SK-N-SH (cell line): ENCODE data around the gene EXOC3.

Experiments used
- CHD2 ChIP-seq: fragments of 150-350 bp; IDR thresholded peaks from 2 replicates; pipeline ENCODE4 v1.6.1; 2018; ENCODE audit warnings: low read length; ENCODE audit not compliant: partially characterized antibody
- CTCF ChIP-seq: fragments of 200-600 bp; sonication (generic); IDR thresholded peaks from 2 replicates; pipeline ENCODE4 v1.6.1; 2017; ENCODE audit warnings: antibody characterized with exemption, mild to moderate bottlenecking, moderate library complexity
- FOXJ3 ChIP-seq: sonication (generic); formaldehyde crosslinking; IDR thresholded peaks from 2 replicates; pipeline ENCODE4 v1.5.1; 2020; ENCODE audit warnings: mild to moderate bottlenecking, missing genetic modification reagents
- MXI1 ChIP-seq: IDR thresholded peaks from 2 replicates; pipeline ENCODE4 v1.6.1; 2012; ENCODE audit warnings: mild to moderate bottlenecking, low read depth, low read length, improper control_type of control experiment
- RFX5 ChIP-seq: IDR thresholded peaks from 2 replicates; pipeline ENCODE4 v1.6.1; 2012; ENCODE audit warnings: mild to moderate bottlenecking, improper control_type of control experiment, low read length
- TCF12 ChIP-seq: IDR thresholded peaks from 2 replicates; pipeline ENCODE4 v1.4.0; 2012

GRCh38 chr5:488241-488640 lies 45.3 kb downstream of the EXOC3 start:
- TF ChIP-seq CTCF (no peak), RFX5 (no peak), MXI1 (no peak), TCF12 (no peak), FOXJ3 (CRISPR knock-in tag) (no peak), CHD2 (no peak)
